CD4-positive, CD25-positive, alpha-beta regulatory T cell (primary cell): ENCODE results near the gene CDH11. TPM values are rescaled to one million over a fixed set of nuclear protein-coding genes. Genes with fewer than 3 reads are reported as not detected.

Experiments
- ATAC-seq, 2 donors: fragments of 150-1000 bp; cut with Tn5 transposase; one replicate each; pipeline ENCODE4 v1.10.0; 2021; ENCODE audit warnings: low read depth in 2 of 2, moderate number of reproducible peaks in 2 of 2, moderate library complexity in 1 of 2
- DNase-seq, 3 donors: peaks; one replicate each; pipeline versions ENCODE4 v3.0.0 to v3.0.0-alpha.2; 2012 to 2022; ENCODE audit warnings: mixed read lengths in 1 of 3
- H3K27ac ChIP-seq: one replicate; pipeline ENCODE4 v1.7.0; 2013; ENCODE audit warnings: mild to moderate bottlenecking, low read length; ENCODE audit not compliant: insufficient read depth, poor library complexity, severe bottlenecking
- H3K27me3 ChIP-seq: one replicate; pipeline ENCODE4 v1.7.0; 2013; ENCODE audit warnings: low read length; ENCODE audit not compliant: control insufficient read depth, insufficient read depth
- H3K36me3 ChIP-seq: one replicate; pipeline ENCODE4 v1.7.0; 2013; ENCODE audit warnings: mild to moderate bottlenecking, low read length, moderate library complexity; ENCODE audit not compliant: control insufficient read depth, insufficient read depth
- H3K4me1 ChIP-seq: 2 replicates; pipeline ENCODE4 v1.7.0; 2013; ENCODE audit warnings: mild to moderate bottlenecking, low read length; ENCODE audit not compliant: insufficient read depth, control insufficient read depth, poor library complexity, severe bottlenecking
- H3K4me3 ChIP-seq: one replicate; pipeline ENCODE4 v1.7.0; 2013; ENCODE audit warnings: low read depth, mild to moderate bottlenecking, low read length, moderate library complexity
- H3K9me3 ChIP-seq, 2 experiments: 1 replicate in 1 of 2; 2 replicates in 1 of 2; pipeline ENCODE4 v1.7.0; 2013; ENCODE audit warnings: low read length in 2 of 2, mild to moderate bottlenecking in 1 of 2, moderate library complexity in 1 of 2; ENCODE audit not compliant: control insufficient read depth in 2 of 2
- H3K27ac Mint-ChIP-seq, 3 donors: one replicate each; pipeline ENCODE4 v1.8.0; 2020 to 2022; ENCODE audit warnings: mild to moderate bottlenecking in 3 of 3, mixed read lengths in 3 of 3, moderate library complexity in 2 of 3
- H3K27me3 Mint-ChIP-seq: one replicate; pipeline ENCODE4 v1.8.0; 2022; ENCODE audit warnings: mild to moderate bottlenecking, mixed read lengths
- H3K36me3 Mint-ChIP-seq: one replicate; pipeline ENCODE4 v1.8.0; 2020; ENCODE audit warnings: mixed read lengths
- H3K4me1 Mint-ChIP-seq, 4 donors: one replicate each; pipeline ENCODE4 v1.8.0; 2020 to 2022; ENCODE audit warnings: mixed read lengths in 4 of 4, mild to moderate bottlenecking in 1 of 4
- H3K4me3 Mint-ChIP-seq, 4 donors: one replicate each; pipeline ENCODE4 v1.8.0; 2020 to 2022; ENCODE audit warnings: mild to moderate bottlenecking in 4 of 4, mixed read lengths in 4 of 4, moderate library complexity in 3 of 4
- H3K9me3 Mint-ChIP-seq, 7 donors: one replicate each; pipeline ENCODE4 v1.8.0; 2020 to 2022; ENCODE audit warnings: mixed read lengths in 7 of 7, mild to moderate bottlenecking in 3 of 7, moderate library complexity in 2 of 7
- polyA plus RNA-seq, 4 donors: library from polyadenylated mRNA; unstranded; fragments of 300-500 nt; fragmentation: Illumina TruSeq; gene quantifications; one replicate each; pipeline ENCODE4 v1.2.3, GENCODE V29; 2021
- total RNA-seq: library from RNA; stranded (reverse); gene quantifications from one replicate; pipeline ENCODE4 v1.2.3, GENCODE V29; 2022

Gene CDH11
- total and polyA plus RNA-seq, 5 donors from 2014 or later = not detected

DNA sequence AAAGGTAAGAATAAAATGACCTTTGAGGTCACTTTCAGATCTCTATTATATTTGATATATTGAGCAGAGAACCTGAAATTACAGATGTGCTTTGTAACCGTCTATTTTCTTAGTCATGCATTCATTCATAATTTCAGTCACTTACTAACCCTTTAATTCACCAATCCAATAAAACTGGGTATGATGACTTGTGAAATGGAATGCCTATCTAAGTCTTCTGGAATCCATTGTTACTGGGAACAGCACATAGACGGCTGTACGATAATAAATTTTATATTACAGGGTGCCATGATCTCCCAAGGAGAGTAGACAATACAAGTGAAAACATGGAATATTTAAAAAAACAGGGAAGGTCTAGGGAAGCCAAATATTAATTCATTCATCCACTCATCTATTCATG lies 22.9 kb downstream of the CDH11 start:
- ATAC-seq = no peak
- H3K36me3 ChIP-seq = no peaks in the 10 kb centered on the region
- H3K4me1 Mint-ChIP-seq = no peaks in the 10 kb centered on the region
- peaks cover 0 to 12% (median 4%) of the 10 kb centered on the region in 7 donors for H3K9me3 Mint-ChIP-seq
- H3K4me3 Mint-ChIP-seq = no peak overlapping the region
- no peaks in the 10 kb centered on the region for H3K27me3 Mint-ChIP-seq
- DNase-seq = no peak
- no peaks in the 10 kb centered on the region for H3K9me3 ChIP-seq
- H3K4me3 ChIP-seq = no peak overlapping the region
- no peak overlapping the region for H3K27ac ChIP-seq
- H3K27ac Mint-ChIP-seq = no peak overlapping the region
- no peaks in the 10 kb centered on the region for H3K4me1 ChIP-seq
- no peaks in the 10 kb centered on the region for H3K27me3 ChIP-seq
- H3K36me3 Mint-ChIP-seq = no peaks in the 10 kb centered on the region

DNA sequence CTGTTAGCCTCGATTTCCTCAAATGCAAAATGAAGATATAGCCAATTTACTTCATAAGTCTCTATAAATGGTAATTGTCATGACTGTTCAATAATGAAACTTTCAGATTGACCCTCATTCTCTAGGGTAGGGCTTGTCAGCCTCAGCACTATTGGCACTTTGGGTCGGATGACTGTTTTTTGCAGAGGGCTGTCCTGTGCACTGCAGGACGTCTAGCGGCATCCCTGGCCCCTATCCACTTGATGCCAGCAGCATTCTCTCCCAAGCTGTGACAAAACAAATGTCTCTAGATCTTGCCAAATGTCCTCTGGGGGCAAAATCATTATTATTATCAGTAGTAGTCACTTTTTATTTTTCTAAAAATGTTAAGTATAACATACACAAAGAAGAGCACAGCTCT lies 24.6 kb downstream of the CDH11 start:
- H3K4me1 Mint-ChIP-seq = no peaks in the 10 kb centered on the region

DNA sequence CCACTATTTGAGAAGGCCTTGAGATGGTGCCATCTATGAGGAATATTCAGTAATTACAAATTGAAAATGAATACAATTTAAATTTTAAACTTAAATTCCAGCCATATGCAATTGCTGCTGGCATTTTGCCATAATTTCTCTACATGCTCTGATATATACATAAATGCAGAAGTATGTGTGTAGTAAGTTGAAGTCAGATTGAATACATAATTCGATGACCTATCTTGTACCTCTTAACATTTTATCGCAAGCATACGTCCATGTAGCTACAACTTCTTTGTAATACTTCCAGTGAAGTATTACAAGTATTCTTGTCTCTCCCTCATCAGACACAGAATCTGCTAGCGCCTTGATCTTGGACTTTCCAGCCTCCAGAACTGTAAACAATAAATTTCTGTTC lies 26.0 kb downstream of the CDH11 start:
- Mint-ChIP-seq H3K27me3 (no peaks in the 10 kb centered on the region), H3K4me3 (no peak overlapping the region), H3K4me1 (no peaks in the 10 kb centered on the region), H3K9me3 (peaks cover 1 to 7% (median 3%) of the 10 kb centered on the region in 7 donors), H3K36me3 (no peaks in the 10 kb centered on the region), H3K27ac (no peak overlapping the region)
- Histone ChIP-seq H3K9me3 (no peaks in the 10 kb centered on the region), H3K4me3 (no peak overlapping the region), H3K4me1 (no peaks in the 10 kb centered on the region), H3K27ac (no peak overlapping the region), H3K36me3 (no peaks in the 10 kb centered on the region), H3K27me3 (no peaks in the 10 kb centered on the region)
- DNase-seq = no peak
- no peak for ATAC-seq

More for the DNA sequence above, 24.6 kb downstream of the CDH11 start:
- no peaks in the 10 kb centered on the region for H3K9me3 ChIP-seq
- no peak overlapping the region for H3K27ac ChIP-seq
- Mint-ChIP-seq H3K4me3 (no peak overlapping the region), H3K36me3 (no peaks in the 10 kb centered on the region), H3K9me3 (peaks cover 0 to 12% (median 7%) of the 10 kb centered on the region in 7 donors), H3K27me3 (no peaks in the 10 kb centered on the region), H3K27ac (no peak overlapping the region)
- no peaks in the 10 kb centered on the region for H3K36me3 ChIP-seq
- H3K4me3 ChIP-seq = no peak overlapping the region
- ATAC-seq (no peak), DNase-seq (no peak)
- no peaks in the 10 kb centered on the region for H3K27me3 ChIP-seq
- H3K4me1 ChIP-seq = no peaks in the 10 kb centered on the region

DNA sequence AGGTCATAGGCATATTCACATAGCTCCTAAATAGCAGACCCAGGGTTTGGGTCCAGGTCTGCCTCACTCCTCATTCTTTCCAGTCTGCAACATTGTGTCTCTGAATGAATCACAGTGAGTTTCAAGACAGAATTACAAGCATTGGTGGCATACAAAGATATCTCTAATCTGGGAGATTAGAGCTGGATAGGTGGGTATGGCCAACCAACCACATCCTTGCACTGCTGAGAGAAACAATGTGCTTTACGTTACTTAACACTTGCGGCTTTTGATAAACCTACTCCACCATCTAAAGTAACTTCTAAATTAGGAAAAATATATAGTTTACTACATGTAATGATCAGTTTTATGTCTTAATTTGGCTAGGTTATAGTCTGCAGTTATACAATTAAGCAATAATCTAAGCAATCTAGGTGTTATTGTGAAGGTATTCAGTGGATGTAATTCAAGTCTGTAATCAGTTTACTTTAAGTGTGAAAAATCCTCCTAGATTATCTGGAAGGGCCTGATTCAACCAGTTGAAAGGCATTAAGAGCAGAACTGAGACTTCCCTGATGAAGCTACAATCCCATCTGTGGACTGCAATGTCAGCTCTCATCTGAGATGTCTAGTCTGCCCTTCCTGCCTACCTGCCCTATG lies 26.7 kb downstream of the CDH11 start:
- Mint-ChIP-seq H3K36me3 (no peaks in the 10 kb centered on the region), H3K9me3 (peaks cover 1 to 7% (median 3%) of the 10 kb centered on the region in 7 donors), H3K4me1 (no peaks in the 10 kb centered on the region), H3K27ac (no peak overlapping the region), H3K4me3 (no peak overlapping the region), H3K27me3 (no peaks in the 10 kb centered on the region)
- Histone ChIP-seq H3K9me3 (no peaks in the 10 kb centered on the region), H3K4me1 (no peaks in the 10 kb centered on the region), H3K27ac (no peak overlapping the region), H3K27me3 (no peaks in the 10 kb centered on the region), H3K36me3 (no peaks in the 10 kb centered on the region), H3K4me3 (no peak overlapping the region)
- ATAC-seq = no peak
- no peak for DNase-seq

DNA sequence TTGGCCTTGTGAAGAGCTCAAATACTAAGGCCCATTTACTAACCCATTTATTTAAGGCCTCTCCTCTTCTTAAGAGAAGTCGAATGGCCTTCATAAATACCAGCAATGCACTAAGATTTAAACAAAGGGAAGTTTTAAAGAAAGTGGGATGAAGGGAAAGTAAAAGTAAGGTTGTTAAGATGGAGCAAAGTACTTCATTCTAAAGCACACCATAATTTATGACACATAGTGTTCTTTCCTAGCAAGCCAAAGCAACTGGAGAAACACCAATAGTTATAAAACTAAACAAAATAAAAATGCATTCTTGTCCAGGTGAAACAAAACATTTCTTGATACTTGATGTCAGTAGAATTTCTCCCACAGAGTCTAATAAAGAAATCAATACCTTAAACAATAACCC lies 27.9 kb downstream of the CDH11 start:
- DNase-seq (no peak), ATAC-seq (no peak)
- Mint-ChIP-seq H3K9me3 (peaks cover 0 to 7% (median 2%) of the 10 kb centered on the region in 7 donors), H3K4me3 (no peak overlapping the region), H3K27ac (no peak overlapping the region), H3K27me3 (no peaks in the 10 kb centered on the region), H3K4me1 (no peaks in the 10 kb centered on the region), H3K36me3 (no peaks in the 10 kb centered on the region)
- Histone ChIP-seq H3K9me3 (no peaks in the 10 kb centered on the region), H3K4me1 (no peaks in the 10 kb centered on the region), H3K36me3 (no peaks in the 10 kb centered on the region), H3K27me3 (no peaks in the 10 kb centered on the region), H3K27ac (no peak overlapping the region), H3K4me3 (no peak overlapping the region)

DNA sequence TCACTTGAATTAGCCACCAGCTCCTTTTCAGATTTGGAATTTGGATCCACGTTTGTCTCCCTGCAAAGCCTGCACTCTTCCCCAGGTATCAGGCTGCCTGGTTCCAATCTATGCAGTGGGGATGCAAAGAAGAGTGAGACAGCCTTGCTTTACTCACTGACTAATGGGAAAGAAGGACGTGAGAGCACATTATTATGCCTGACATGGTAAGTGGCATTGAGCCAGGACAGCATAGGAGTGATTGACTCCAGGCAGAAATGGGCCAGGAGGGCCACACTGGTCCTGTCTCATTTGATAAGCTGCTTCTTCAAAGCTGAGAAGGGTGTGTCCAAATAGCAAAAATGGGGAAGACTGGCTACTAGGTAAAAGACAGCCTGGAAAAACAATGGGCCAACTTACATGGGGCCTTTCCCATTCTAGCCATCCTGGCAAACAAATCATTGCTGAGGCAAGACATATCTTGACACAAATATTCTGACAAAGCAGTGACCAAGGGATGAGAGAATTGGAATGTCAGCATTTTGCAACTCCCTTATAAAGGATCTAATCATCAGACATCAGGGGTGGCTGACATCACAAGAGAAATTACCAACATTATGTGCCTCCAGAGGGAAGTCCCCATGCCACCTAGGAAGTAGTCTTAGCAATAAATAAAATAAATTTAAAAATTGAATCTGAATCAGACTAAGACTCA lies 38.6 kb downstream of the CDH11 start:
- Mint-ChIP-seq H3K27ac (no peak overlapping the region), H3K9me3 (peaks cover 0 to 6% (median 3%) of the 10 kb centered on the region in 7 donors), H3K4me3 (no peak overlapping the region), H3K36me3 (no peaks in the 10 kb centered on the region), H3K4me1 (no peaks in the 10 kb centered on the region), H3K27me3 (no peaks in the 10 kb centered on the region)
- no peaks in the 10 kb centered on the region for H3K9me3 ChIP-seq
- no peaks in the 10 kb centered on the region for H3K36me3 ChIP-seq
- no peak overlapping the region for H3K27ac ChIP-seq
- H3K4me3 ChIP-seq = no peak overlapping the region
- DNase-seq = no peak
- H3K4me1 ChIP-seq = no peaks in the 10 kb centered on the region
- ATAC-seq = no peak
- H3K27me3 ChIP-seq = no peaks in the 10 kb centered on the region

DNA sequence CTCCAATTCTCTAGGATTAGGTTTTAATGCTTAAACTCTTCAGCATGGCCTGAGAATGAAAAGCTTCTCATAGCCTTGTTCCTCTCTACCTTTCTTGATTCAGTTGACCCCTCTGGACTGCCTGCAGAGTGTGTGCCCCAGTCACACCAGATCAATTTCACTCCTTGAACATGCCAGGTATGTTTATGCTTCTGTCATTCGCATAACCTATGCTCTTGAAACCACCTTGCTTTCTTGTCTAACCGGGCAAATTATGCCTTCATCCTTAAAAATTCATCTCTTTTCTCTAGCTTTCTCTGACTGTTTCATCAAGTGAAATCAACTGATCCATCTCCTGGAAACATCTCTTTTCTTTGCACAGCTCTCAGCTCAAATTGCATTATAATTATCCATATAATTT lies 42.3 kb downstream of the CDH11 start:
- Histone ChIP-seq H3K4me3 (no peak overlapping the region), H3K4me1 (no peaks in the 10 kb centered on the region), H3K27ac (no peak overlapping the region), H3K9me3 (no peaks in the 10 kb centered on the region), H3K36me3 (no peaks in the 10 kb centered on the region), H3K27me3 (no peaks in the 10 kb centered on the region)
- Mint-ChIP-seq H3K36me3 (no peaks in the 10 kb centered on the region), H3K27me3 (no peaks in the 10 kb centered on the region), H3K4me1 (no peaks in the 10 kb centered on the region), H3K4me3 (no peak overlapping the region), H3K27ac (no peak overlapping the region), H3K9me3 (peaks cover 0 to 16% (median 6%) of the 10 kb centered on the region in 7 donors)
- ATAC-seq = no peak
- DNase-seq = no peak

DNA sequence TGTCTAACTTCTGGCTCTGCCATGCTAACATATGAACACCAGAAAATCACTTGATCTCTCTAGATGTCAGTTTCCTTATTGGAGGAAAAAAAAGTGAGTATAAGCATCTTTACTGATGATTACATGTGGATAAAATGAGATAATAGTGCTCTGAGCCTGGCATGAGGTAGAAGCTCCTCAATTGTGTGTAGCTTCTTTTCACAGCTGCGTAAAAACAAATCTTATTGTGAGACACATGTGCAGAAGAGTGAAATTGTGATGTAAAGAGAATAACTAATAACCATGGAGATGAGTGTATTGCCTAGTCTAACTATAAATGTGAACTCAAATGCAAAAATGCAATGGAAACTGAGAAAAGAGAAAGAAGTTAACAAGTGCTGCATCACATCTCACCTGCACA lies 44.7 kb downstream of the CDH11 start:
- no peaks in the 10 kb centered on the region for H3K36me3 Mint-ChIP-seq
- Histone ChIP-seq H3K27me3 (no peaks in the 10 kb centered on the region), H3K4me1 (no peaks in the 10 kb centered on the region), H3K27ac (no peak overlapping the region), H3K4me3 (no peak overlapping the region), H3K36me3 (no peaks in the 10 kb centered on the region), H3K9me3 (no peaks in the 10 kb centered on the region)
- H3K27me3 Mint-ChIP-seq = no peaks in the 10 kb centered on the region
- H3K9me3 Mint-ChIP-seq = peaks cover 2 to 16% (median 6%) of the 10 kb centered on the region in 7 donors
- no peak overlapping the region for H3K4me3 Mint-ChIP-seq
- DNase-seq = no peak
- no peak overlapping the region for H3K27ac Mint-ChIP-seq
- ATAC-seq = no peak
- H3K4me1 Mint-ChIP-seq = no peaks in the 10 kb centered on the region
